ENCODE measurements around the gene GLDC. TPM values are rescaled to one million over a fixed set of nuclear protein-coding genes. Genes with fewer than 3 reads are reported as not detected.
"Not testable (repeated sequence)": the region's sequence is repeated elsewhere in the genome, so short reads cannot be mapped to it uniquely, and the experiment has no call there.

The GLDC gene
- polyA plus RNA-seq, 6 donors from 2014 or later: 0.23 to 2.2 (median 1.2) TPM; not detected in 2

GRCh38 chr9:6543204-6543603 lies 102.3 kb downstream of the GLDC start:
- Mint-ChIP-seq H3K9me3 (no peaks in the 10 kb centered on the region), H3K4me1 (no peaks in the 10 kb centered on the region), H3K36me3 (no peaks in the 10 kb centered on the region), H3K27ac (no peak overlapping the region), H3K27me3 (no peaks in the 10 kb centered on the region), H3K4me3 (no peak overlapping the region)
- no peak for ATAC-seq (ENCODE audit: low read depth in 2 of 2)
- DNase-seq: no peak

- not testable (repeated sequence) for ATAC-seq (ENCODE audit: low read depth in 2 of 2); H3K27me3 Mint-ChIP-seq; H3K9me3 Mint-ChIP-seq; H3K36me3 Mint-ChIP-seq; DNase-seq; H3K27ac Mint-ChIP-seq; H3K4me1 Mint-ChIP-seq; H3K4me3 Mint-ChIP-seq
Measured at GRCh38 chr9:6542617-6543016, 102.9 kb downstream of the GLDC start.

GRCh38 chr9:6538666-6539071 lies 106.9 kb downstream of the GLDC start:
- ATAC-seq (ENCODE audit: low read depth in 2 of 2): no peak
- DNase-seq: no peak
- Mint-ChIP-seq H3K27me3 (no peaks in the 10 kb centered on the region), H3K4me1 (no peaks in the 10 kb centered on the region), H3K4me3 (no peak overlapping the region), H3K27ac (no peak overlapping the region), H3K9me3 (no peaks in the 10 kb centered on the region), H3K36me3 (no peaks in the 10 kb centered on the region)

DNA sequence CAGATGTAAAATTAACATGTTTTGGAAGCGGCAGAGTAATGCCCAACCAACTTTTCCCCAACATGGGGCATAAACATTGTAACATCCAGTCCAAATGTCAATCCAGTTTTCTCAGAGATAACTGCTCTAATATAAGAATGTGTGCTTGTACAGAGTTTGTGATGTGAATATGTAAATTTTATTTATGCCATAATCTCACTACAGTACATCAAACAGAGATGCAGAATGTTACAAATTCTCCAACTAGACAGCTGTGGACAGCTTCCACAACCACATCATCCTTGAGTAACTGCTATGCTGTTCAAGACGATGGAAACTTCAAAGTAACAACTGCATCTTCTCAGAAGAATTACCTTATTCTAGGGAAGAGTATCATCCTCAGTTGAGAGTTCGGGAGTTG lies 109.9 kb downstream of the GLDC start:
- no peak overlapping the region for H3K27ac Mint-ChIP-seq
- no peaks in the 10 kb centered on the region for H3K4me1 Mint-ChIP-seq

GRCh38 chr9:6525326-6526045 lies 120.0 kb downstream of the GLDC start:
- no peak for DNase-seq
- Mint-ChIP-seq H3K27me3 (no peaks in the 10 kb centered on the region), H3K4me1 (no peaks in the 10 kb centered on the region)

More for the DNA sequence above, 109.9 kb downstream of the GLDC start:
- Mint-ChIP-seq H3K27me3 (no peaks in the 10 kb centered on the region), H3K9me3 (no peaks in the 10 kb centered on the region), H3K36me3 (no peaks in the 10 kb centered on the region), H3K4me3 (no peak overlapping the region)
- DNase-seq (no peak), ATAC-seq (ENCODE audit: low read depth in 2 of 2) (no peak)

GRCh38 chr9:6522263-6522662 lies 123.3 kb downstream of the GLDC start:
- peaks cover 21 to 27% of the 10 kb centered on the region in 2 donors for H3K36me3 Mint-ChIP-seq
- no peak overlapping the region for H3K4me3 Mint-ChIP-seq
- no peaks in the 10 kb centered on the region for H3K4me1 Mint-ChIP-seq
- no peak for ATAC-seq (ENCODE audit: low read depth in 2 of 2)
- H3K27ac Mint-ChIP-seq: peak overlapping the region in 1 of 6 donors; percentile 42
- peaks cover 4 to 26% (median 20%) of the 10 kb centered on the region in 7 donors for H3K9me3 Mint-ChIP-seq
- no peaks in the 10 kb centered on the region for H3K27me3 Mint-ChIP-seq
- DNase-seq: no peak

More at GRCh38 chr9:6525326-6526045, 120.0 kb downstream of the GLDC start:
- no peak for ATAC-seq (ENCODE audit: low read depth in 2 of 2)
- Mint-ChIP-seq H3K36me3 (peaks cover 21 to 25% of the 10 kb centered on the region in 2 donors), H3K9me3 (peaks cover 2 to 26% (median 17%) of the 10 kb centered on the region in 7 donors), H3K4me3 (no peak overlapping the region), H3K27ac (no peak overlapping the region)

DNA sequence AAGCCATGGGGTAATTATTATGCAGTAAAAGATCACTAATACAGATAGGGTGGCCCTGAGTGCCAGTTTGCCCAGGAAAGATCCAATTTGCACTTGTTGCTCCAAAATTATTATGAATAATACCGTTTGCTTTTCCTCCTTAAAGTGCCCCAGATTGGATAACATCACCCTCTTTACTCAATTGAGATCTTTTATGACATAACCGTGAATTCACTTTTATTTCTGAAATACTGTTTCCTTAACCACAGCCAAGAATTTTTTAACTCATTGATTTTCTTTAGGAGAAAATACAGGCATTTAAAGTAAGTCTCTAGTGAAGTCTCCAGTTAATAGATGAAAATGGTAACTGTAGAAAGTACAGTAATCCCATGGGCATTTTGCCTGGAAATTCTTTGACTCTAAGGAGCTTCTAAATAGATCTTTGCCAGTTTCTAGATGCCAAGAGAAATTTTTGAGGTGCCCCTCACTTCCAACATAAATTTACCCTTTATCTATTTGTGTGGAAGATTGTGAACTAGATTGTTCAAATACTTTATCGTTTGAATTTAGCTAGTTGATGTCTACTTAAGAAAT lies 133.4 kb downstream of the GLDC start:
- peaks cover 0 to 5% (median 4%) of the 10 kb centered on the region in 3 donors for H3K4me1 Mint-ChIP-seq
- ATAC-seq (ENCODE audit: low read depth in 2 of 2): no peak
- H3K27me3 Mint-ChIP-seq: no peaks in the 10 kb centered on the region
- no peak overlapping the region for H3K4me3 Mint-ChIP-seq
- DNase-seq: no peak
- peak overlapping the region in 1 of 6 donors; percentile 63 for H3K27ac Mint-ChIP-seq
- peaks cover 18 to 23% of the 10 kb centered on the region in 2 donors for H3K36me3 Mint-ChIP-seq
- peaks cover 0 to 2% (median 0%) of the 10 kb centered on the region in 7 donors for H3K9me3 Mint-ChIP-seq

- no peaks in the 10 kb centered on the region for H3K9me3 Mint-ChIP-seq
- H3K4me1 Mint-ChIP-seq: peaks cover 0 to 5% (median 4%) of the 10 kb centered on the region in 3 donors
- ATAC-seq (ENCODE audit: low read depth in 2 of 2): no peak
- no peak overlapping the region for H3K4me3 Mint-ChIP-seq
- no peaks in the 10 kb centered on the region for H3K27me3 Mint-ChIP-seq
- H3K27ac Mint-ChIP-seq: peak overlapping the region in 2 of 6 donors; percentile 40 to 76
- DNase-seq: no peak
- peaks cover 28 to 42% of the 10 kb centered on the region in 2 donors for H3K36me3 Mint-ChIP-seq
Measured at GRCh38 chr9:6506571-6506970, 139.0 kb downstream of the GLDC start.

- no peak overlapping the region for H3K4me3 Mint-ChIP-seq
- no peaks in the 10 kb centered on the region for H3K9me3 Mint-ChIP-seq
- H3K27ac Mint-ChIP-seq: peak overlapping the region in 4 of 6 donors; percentile 28 to 46 (median 30)
- no peak for ATAC-seq (ENCODE audit: low read depth in 2 of 2)
- DNase-seq: no peak
- peaks cover 0 to 4% (median 0%) of the 10 kb centered on the region in 3 donors for H3K4me1 Mint-ChIP-seq
- peaks cover 28 to 33% of the 10 kb centered on the region in 2 donors for H3K36me3 Mint-ChIP-seq
- H3K27me3 Mint-ChIP-seq: no peaks in the 10 kb centered on the region
Measured at GRCh38 chr9:6502399-6502798, 143.1 kb downstream of the GLDC start.

DNA sequence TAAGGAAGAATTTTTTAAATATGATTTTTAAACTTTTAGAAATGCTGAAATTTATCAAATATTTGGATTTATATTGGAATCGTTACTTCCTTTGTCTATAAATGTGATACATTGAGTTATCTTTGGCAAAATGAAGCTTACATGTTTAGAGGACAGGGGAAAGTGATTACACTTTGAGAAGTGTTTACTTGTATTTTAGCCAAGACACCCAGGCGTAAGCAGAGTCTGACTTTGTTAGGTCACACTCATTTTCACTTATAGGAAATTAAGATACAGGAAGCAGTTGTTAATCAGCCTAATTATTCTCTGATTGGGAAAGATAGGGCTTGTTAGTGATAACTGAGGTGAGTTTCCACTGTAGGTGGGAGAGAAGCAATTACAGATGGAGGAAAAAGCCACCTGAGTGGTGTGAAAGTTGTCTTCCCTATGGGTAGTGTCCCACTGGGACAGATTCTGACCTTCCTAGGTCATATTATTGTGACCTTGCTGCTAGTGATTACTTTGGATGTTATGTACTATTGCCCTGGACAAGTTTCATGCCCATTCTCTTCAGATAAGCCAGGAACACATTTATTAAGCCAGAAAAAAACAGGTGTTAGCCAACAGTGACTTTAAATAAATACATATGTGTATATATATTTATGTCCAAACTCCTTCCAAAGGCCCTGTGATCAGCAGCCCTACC lies 143.9 kb downstream of the GLDC start:
- Mint-ChIP-seq H3K9me3 (no peaks in the 10 kb centered on the region), H3K36me3 (peaks cover 25 to 29% of the 10 kb centered on the region in 2 donors), H3K27ac (peak overlapping the region in 5 of 6 donors; percentile 28 to 47 (median 31)), H3K4me1 (peaks cover 0 to 4% (median 0%) of the 10 kb centered on the region in 3 donors), H3K27me3 (no peaks in the 10 kb centered on the region), H3K4me3 (no peak overlapping the region)
- ATAC-seq (ENCODE audit: low read depth in 2 of 2) (no peak), DNase-seq (no peak)

DNA sequence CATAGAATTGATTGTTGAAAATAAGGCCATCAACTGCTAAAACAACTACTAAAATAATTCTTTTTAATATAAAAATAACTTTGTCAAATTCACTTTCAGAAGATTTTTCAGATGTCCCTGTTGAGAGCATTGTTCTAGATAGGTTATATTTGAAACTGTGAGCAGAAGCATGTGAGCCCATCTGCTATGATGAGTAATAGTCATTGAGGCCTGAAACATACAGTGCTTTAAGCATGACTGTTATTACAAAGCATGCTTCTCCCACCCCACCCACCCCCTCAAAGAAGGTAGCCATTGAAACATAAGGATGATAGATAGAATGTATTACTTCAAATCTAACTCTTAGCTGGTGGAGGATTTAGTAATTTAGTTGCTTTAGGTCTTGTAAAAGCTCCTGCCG lies 146.5 kb downstream of the GLDC start:
- Mint-ChIP-seq H3K9me3 (no peaks in the 10 kb centered on the region), H3K4me1 (peaks cover 0 to 4% (median 0%) of the 10 kb centered on the region in 3 donors), H3K27me3 (no peaks in the 10 kb centered on the region), H3K36me3 (peaks cover 17 to 18% of the 10 kb centered on the region in 2 donors), H3K27ac (peak overlapping the region in 2 of 6 donors; percentile 26 to 74), H3K4me3 (no peak overlapping the region)
- no peak for ATAC-seq (ENCODE audit: low read depth in 2 of 2)
- DNase-seq: no peak

DNA sequence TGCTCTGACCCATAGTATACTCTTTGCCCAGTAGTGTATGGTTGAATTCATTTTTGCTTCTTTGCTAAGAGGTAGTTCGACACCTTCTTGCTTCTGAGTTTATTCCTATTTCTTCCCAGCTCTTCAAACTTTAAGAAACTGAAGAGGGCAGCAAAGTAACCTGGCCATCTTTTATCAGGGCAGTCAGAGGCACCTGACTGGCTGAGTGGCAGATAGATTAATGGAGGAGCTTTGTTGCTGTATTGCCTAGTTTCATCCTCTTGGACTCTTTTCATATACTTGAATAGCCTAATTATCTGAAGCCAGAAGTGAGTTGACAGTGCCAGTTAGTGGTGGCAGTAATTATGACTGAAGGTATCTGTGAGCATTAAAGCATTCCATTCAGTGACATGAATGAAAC lies 150.1 kb downstream of the GLDC start:
- ATAC-seq (ENCODE audit: low read depth in 2 of 2): no peak
- Mint-ChIP-seq H3K36me3 (peaks cover 8 to 11% of the 10 kb centered on the region in 2 donors), H3K27me3 (no peaks in the 10 kb centered on the region), H3K27ac (peak overlapping the region in 5 of 6 donors; percentile 30 to 64 (median 41)), H3K9me3 (no peaks in the 10 kb centered on the region), H3K4me3 (no peak overlapping the region), H3K4me1 (peaks cover 0 to 7% (median 6%) of the 10 kb centered on the region in 3 donors)
- DNase-seq: no peak

GRCh38 chr9:6490863-6491262 lies 154.7 kb downstream of the GLDC start:
- no peak overlapping the region for H3K4me3 Mint-ChIP-seq
- H3K27me3 Mint-ChIP-seq: no peaks in the 10 kb centered on the region
- peaks cover 0 to 6% (median 4%) of the 10 kb centered on the region in 3 donors for H3K4me1 Mint-ChIP-seq
- no peak for DNase-seq
- no peak for ATAC-seq (ENCODE audit: low read depth in 2 of 2)
- peak overlapping the region in 2 of 6 donors; percentile 13 to 30 for H3K27ac Mint-ChIP-seq
- no peaks in the 10 kb centered on the region for H3K9me3 Mint-ChIP-seq
- H3K36me3 Mint-ChIP-seq: peaks cover 0 to 21% of the 10 kb centered on the region in 2 donors

All from naive B cell (primary cell).